Mesodermal cell (in vitro differentiated cells): ENCODE measurements around the gene EIF4B.
A peak's percentile ranks its signal among the peaks of the same experiment; 100 is the strongest.

Experiments used
- H3K27ac ChIP-seq: 2 replicates; pipeline ENCODE4 v1.7.0; 2013; ENCODE audit warnings: mild to moderate bottlenecking, low read depth, low read length, moderate library complexity; ENCODE audit not compliant: severe bottlenecking
- H3K36me3 ChIP-seq: 2 replicates; pipeline ENCODE4 v1.7.1; 2013; ENCODE audit warnings: mild to moderate bottlenecking, low read length, moderate library complexity; ENCODE audit not compliant: control insufficient read depth, insufficient read depth
- H3K4me1 ChIP-seq: one replicate; pipeline ENCODE4 v1.7.1; 2013; ENCODE audit warnings: mild to moderate bottlenecking, low read length; ENCODE audit not compliant: insufficient read depth, control insufficient read depth, poor library complexity, severe bottlenecking
- H3K4me3 ChIP-seq: 2 replicates; pipeline ENCODE4 v1.7.0; 2013; ENCODE audit warnings: low read length, control low read depth, mild to moderate bottlenecking; ENCODE audit not compliant: insufficient read depth, poor library complexity, severe bottlenecking; ENCODE audit errors: extremely low read depth
- H3K9me3 ChIP-seq: 2 replicates; pipeline ENCODE4 v1.7.1; 2013; ENCODE audit warnings: mild to moderate bottlenecking, low read length, moderate library complexity; ENCODE audit not compliant: control insufficient read depth
- WGBS, 2 experiments: methylation state at CpG; one replicate each; pipeline ENCODE4 v1.1.5; 2013; ENCODE audit warnings: missing lambda C conversion rate in 2 of 2; ENCODE audit not compliant: insufficient coverage in 2 of 2; 5-methylcytosine and 5-hydroxymethylcytosine counted together

The EIF4B gene

GRCh38 chr12:53074283-53074998 is 68.2 kb downstream of the EIF4B start:
- Histone ChIP-seq H3K27ac (no peak overlapping the region), H3K4me3 (no peak overlapping the region), H3K9me3 (no peaks in the 10 kb centered on the region), H3K36me3 (peaks cover 40% of the 10 kb centered on the region), H3K4me1 (peaks cover 29% of the 10 kb centered on the region)
- 96 to 97% methylated on average over 8 to 11 of the region's 11 CpGs for WGBS, 2 experiments

GRCh38 chr12:53074999-53075370 is 68.7 kb downstream of the EIF4B start:
- H3K9me3 ChIP-seq = no peaks in the 10 kb centered on the region
- WGBS, 2 experiments = 92 to 100% methylated on average over 2 of the region's 3 CpGs

GRCh38 chr12:53076461-53076860 is 70.2 kb downstream of the EIF4B start:
- Histone ChIP-seq H3K27ac (no peak overlapping the region), H3K4me1 (peaks cover 20% of the 10 kb centered on the region), H3K36me3 (peaks cover 36% of the 10 kb centered on the region), H3K9me3 (no peaks in the 10 kb centered on the region), H3K4me3 (no peak overlapping the region)
- WGBS, 2 experiments = 90 to 96% methylated on average over 3 of the region's 3 CpGs

More at GRCh38 chr12:53074999-53075370, 68.7 kb downstream of the EIF4B start:
- Histone ChIP-seq H3K4me1 (peaks cover 29% of the 10 kb centered on the region), H3K4me3 (no peak overlapping the region), H3K36me3 (peaks cover 40% of the 10 kb centered on the region), H3K27ac (no peak overlapping the region)

DNA sequence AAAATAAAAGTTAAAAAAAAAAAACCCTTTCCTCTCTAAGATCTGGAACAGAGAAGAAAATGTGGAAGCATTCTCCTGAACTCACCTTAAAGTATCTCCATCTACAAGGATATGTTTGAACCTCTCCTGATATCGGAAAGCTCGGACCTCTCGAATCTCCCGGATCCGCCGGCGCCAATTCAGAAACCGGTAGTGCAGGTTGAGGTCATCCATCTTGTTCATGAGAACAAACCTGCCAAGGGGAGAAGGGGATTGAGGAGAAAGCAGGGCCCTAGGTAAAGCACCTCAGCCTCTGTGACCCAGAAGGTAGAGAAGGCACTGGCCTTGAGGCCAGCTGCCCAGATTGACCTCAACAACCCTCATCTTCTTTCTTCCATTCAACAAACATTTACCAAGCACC is 70.8 kb downstream of the EIF4B start:
- Histone ChIP-seq H3K9me3 (no peaks in the 10 kb centered on the region), H3K4me1 (peaks cover 14% of the 10 kb centered on the region)

GRCh38 chr12:53078425-53079225 is 72.4 kb downstream of the EIF4B start:
- Histone ChIP-seq H3K4me1 (peaks cover 4% of the 10 kb centered on the region), H3K9me3 (no peaks in the 10 kb centered on the region), H3K36me3 (peaks cover 33% of the 10 kb centered on the region), H3K27ac (peak overlapping the region; percentile 71), H3K4me3 (peak overlapping the region; percentile 63)
- 10 to 17% methylated on average over 18 to 20 of the region's 25 CpGs for WGBS, 2 experiments

More for the DNA sequence above, 70.8 kb downstream of the EIF4B start:
- Histone ChIP-seq H3K4me3 (no peak overlapping the region), H3K36me3 (peaks cover 36% of the 10 kb centered on the region), H3K27ac (no peak overlapping the region)
- 96 to 97% methylated on average over 8 of the region's 8 CpGs for WGBS, 2 experiments

- Histone ChIP-seq H3K27ac (peak within 1 kb of the TSS; percentile 93), H3K4me3 (peak within 1 kb of the TSS; percentile 63), H3K9me3 (peaks cover 5% of the 10 kb centered on the region), H3K36me3 (peaks cover 25% of the 10 kb centered on the region), H3K4me1 (peaks cover 4% of the 10 kb centered on the region)
- 4 to 6% methylated on average over 52 to 56 of the region's 67 CpGs for WGBS, 2 experiments
These were observed 73.2 kb downstream of the EIF4B start, which contains the start of gene SPRYD3 for GRCh38 chr12:53079226-53080117. SPRYD3 (minus strand) TSS chr12:53079390; CDS start chr12:53079333, 57 bp downstream.

GRCh38 chr12:53082637-53083175 is 76.5 kb downstream of the EIF4B start:
- Histone ChIP-seq H3K4me1 (peaks cover 4% of the 10 kb centered on the region), H3K27ac (no peak overlapping the region), H3K4me3 (no peak overlapping the region), H3K9me3 (peaks cover 5% of the 10 kb centered on the region), H3K36me3 (peaks cover under 1% of the 10 kb centered on the region)
- WGBS, 2 experiments = 80% methylated on average over 1 of the region's 2 CpGs; no CpG with 5 or more reads in 1 of the 2 experiments

DNA sequence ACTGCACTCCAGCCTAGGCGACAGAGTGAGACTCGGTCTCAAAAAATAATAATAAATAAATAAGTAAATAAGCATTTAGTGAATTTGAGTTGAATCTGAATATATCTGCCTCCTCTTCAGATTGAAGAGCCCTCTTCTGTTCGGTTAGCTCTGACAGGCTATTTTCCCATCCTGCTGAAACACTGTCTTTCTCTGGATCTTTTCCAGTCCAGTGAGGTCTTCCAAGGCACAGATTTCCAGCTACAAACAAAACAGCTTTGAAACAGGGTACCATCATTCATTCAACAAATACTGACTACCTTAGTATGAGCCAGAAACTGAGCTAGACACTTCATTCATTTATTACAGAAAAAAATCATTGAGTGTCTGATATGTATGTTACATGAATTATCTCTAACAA is 80.1 kb downstream of the EIF4B start:
- H3K4me3 ChIP-seq = no peak overlapping the region
- peaks cover 5% of the 10 kb centered on the region for H3K9me3 ChIP-seq
- no peaks in the 10 kb centered on the region for H3K36me3 ChIP-seq
- H3K27ac ChIP-seq = no peak overlapping the region
- H3K4me1 ChIP-seq = no peaks in the 10 kb centered on the region
- WGBS, 2 experiments = 100% methylated on average over 1 of the region's 3 CpGs

DNA sequence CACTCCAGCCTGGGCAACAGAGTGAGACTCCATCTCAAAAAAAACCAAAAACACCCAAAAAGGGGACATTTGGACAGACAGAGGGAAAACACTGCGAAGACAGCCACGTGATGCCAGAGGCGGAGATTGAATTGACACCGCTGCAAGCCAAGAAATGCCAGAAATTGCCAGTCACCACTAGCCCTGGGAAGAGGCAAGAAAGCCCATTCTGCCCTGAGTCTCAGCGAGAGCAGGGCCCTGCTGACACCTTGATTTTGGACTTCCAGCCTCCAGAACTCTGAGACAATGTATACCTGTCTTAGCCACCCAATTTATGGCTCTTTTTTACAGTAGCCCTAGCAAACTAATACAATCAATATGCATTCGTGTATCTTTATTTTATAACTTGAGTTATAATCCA is 83.8 kb downstream of the EIF4B start:
- WGBS, 2 experiments = 84 to 94% methylated on average over 4 to 5 of the region's 6 CpGs
- H3K4me1 ChIP-seq = peaks cover 3% of the 10 kb centered on the region

DNA sequence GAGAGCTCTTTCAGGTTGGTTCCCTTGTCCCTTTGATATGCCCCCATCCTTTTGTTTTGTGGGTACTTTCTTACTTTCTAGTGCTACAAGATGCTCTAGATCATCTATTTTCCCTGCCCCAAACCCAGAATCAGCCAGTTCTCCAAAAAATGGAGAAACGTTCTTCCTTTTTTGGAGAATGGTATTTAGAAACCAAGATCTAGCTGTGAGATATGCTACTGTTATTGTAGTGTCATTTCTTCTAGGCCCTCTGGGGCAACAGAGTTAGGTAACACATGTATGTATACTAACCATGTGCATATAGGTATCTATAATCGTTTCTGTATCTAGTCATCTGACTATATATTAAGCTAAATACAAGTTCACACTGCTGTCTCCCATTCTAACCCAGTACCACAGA is 84.3 kb downstream of the EIF4B start:
- WGBS, 2 experiments = 71 to 100% methylated on average over 1 of the region's 2 CpGs
- no peaks in the 10 kb centered on the region for H3K36me3 ChIP-seq
- no peak overlapping the region for H3K27ac ChIP-seq
- no peaks in the 10 kb centered on the region for H3K9me3 ChIP-seq
- no peak overlapping the region for H3K4me3 ChIP-seq
- peaks cover 3% of the 10 kb centered on the region for H3K4me1 ChIP-seq

More for the DNA sequence above, 83.8 kb downstream of the EIF4B start:
- H3K27ac ChIP-seq = no peak overlapping the region
- H3K4me3 ChIP-seq = no peak overlapping the region
- H3K9me3 ChIP-seq = no peaks in the 10 kb centered on the region
- no peaks in the 10 kb centered on the region for H3K36me3 ChIP-seq
